ENCODE data around the gene CEP76.

DNA sequence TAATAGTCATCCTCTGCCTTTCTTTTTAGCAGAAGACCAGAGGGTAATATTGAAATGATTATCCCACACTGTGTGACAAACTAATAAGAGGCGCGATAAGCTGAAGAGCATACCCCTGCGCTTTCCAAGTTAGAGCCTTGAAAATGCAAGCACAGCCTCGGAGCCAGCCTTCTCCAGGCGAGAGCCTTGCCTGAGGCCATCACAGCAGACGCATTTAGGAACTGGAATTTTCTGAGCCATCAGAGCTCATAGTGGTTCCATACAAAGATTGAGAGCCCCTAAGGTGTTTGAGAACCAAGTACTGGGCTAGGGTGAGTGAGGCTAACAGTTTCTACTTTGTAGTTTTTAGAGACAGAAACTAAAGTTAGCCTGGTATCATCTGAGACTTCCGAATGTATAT lies 20.2 kb upstream of the CEP76 start:
- TF ChIP-seq, protein P1, sequence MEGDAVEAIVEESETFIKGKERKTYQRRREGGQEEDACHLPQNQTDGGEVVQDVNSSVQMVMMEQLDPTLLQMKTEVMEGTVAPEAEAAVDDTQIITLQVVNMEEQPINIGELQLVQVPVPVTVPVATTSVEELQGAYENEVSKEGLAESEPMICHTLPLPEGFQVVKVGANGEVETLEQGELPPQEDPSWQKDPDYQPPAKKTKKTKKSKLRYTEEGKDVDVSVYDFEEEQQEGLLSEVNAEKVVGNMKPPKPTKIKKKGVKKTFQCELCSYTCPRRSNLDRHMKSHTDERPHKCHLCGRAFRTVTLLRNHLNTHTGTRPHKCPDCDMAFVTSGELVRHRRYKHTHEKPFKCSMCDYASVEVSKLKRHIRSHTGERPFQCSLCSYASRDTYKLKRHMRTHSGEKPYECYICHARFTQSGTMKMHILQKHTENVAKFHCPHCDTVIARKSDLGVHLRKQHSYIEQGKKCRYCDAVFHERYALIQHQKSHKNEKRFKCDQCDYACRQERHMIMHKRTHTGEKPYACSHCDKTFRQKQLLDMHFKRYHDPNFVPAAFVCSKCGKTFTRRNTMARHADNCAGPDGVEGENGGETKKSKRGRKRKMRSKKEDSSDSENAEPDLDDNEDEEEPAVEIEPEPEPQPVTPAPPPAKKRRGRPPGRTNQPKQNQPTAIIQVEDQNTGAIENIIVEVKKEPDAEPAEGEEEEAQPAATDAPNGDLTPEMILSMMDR (IDR thresholded peaks at IDR 0.05) = no peak
- TF ChIP-seq POLR2A (IDR thresholded peaks at IDR 0.05) = no peak
